Measurements from ENCODE around the gene PGLYRP3. TPM values are rescaled to one million over a fixed set of nuclear protein-coding genes. Genes with fewer than 3 reads are reported as not detected.

The PGLYRP3 gene
- total and polyA plus RNA-seq, 9 of the 15 experiments (the other 6 are each of a cell fraction or from before 2014, with no cell fraction given), result not detected

- no peaks in the 10 kb centered on the region for H3K36me3 ChIP-seq (ENCODE audit: control insufficient read depth, insufficient read depth, low read length)
- ATAC-seq, result peak; percentile 85
- DNase-seq (ENCODE audit: extremely low read depth in 1 of 4, low spot score in 3 of 4), result peak; percentile 33 to 48 (median 39)
- H3K4me2 ChIP-seq (ENCODE audit: insufficient read depth, low read length), result no peak overlapping the region
- no TSS peak for BruUV-seq (replicated peaks)
- ChIA-PET CTCF (ENCODE audit: low intra/inter-chr PET ratio) (interaction anchor here (0.6 kb wide), 1 partner anchor 302 kb away, joined by 4 read pairs; no protein-coding TSS in a partner anchor), POLR2A (no interaction called here)
- intact Hi-C loops (cut with micrococcal nuclease) (no loop called here), in situ Hi-C loops (cut with MboI) (no loop called here)
- H3K4me3 ChIP-seq, result no peak overlapping the region
- H3K27ac ChIP-seq (ENCODE audit: extremely low read depth, low read depth, low read length), result no peak overlapping the region
- peaks cover 0 to 3% of the 10 kb centered on the region in 2 experiments; a peak in 2 of 5 replicates for H3K27me3 ChIP-seq (ENCODE audit: control insufficient read depth in 2 of 2, insufficient read depth in 2 of 2, low read length in 2 of 2)
- no peaks in the 10 kb centered on the region for H3K4me1 ChIP-seq (replicated peaks in 1 of 2; ENCODE audit: control insufficient read depth in 2 of 2, insufficient read depth in 2 of 2, low read length in 2 of 2)
- no peaks in the 10 kb centered on the region for H4K20me1 ChIP-seq (replicated peaks; ENCODE audit: control insufficient read depth, insufficient read depth, low read length)
- no peaks in the 10 kb centered on the region for H3K79me2 ChIP-seq (ENCODE audit: control insufficient read depth, insufficient read depth, low read length)
- no peaks in the 10 kb centered on the region for H3K9me1 ChIP-seq (ENCODE audit: control insufficient read depth, insufficient read depth, low read length)
- no peak overlapping the region for H3K9ac ChIP-seq (ENCODE audit: insufficient read depth in 1 of 2, low read depth in 2 of 2, low read length in 2 of 2)
- H2AFZ ChIP-seq (ENCODE audit: low read depth, low read length), result no peak overlapping the region
- H3K9me3 ChIP-seq (replicated peaks; ENCODE audit: control insufficient read depth, insufficient read depth, low read depth, low read length), result no peaks in the 10 kb centered on the region
- 0% methylated on average over 2 of the region's 2 CpGs for WGBS (ENCODE audit: insufficient coverage, low coverage, missing lambda C conversion rate)
- peak; percentile 75 for FAIRE-seq
- TF ChIP-seq REST (IDR thresholded peaks at IDR 0.05; ENCODE audit: borderline replicate concordance), result peak; percentile 25; the same call in 1 of the 2 replicates
- TF ChIP-seq REST (CRISPR knock-in tag; IDR thresholded peaks at IDR 0.05; ENCODE audit: low read depth), result no peak
- no peak for TF ChIP-seq ZNF398 (CRISPR knock-in tag; IDR thresholded peaks at IDR 0.05)
- no peak for TF ChIP-seq ZNF217 (CRISPR knock-in tag; IDR thresholded peaks at IDR 0.05)
- no peak for TF ChIP-seq CEBPG (CRISPR knock-in tag; IDR thresholded peaks at IDR 0.05)
- TF ChIP-seq CEBPG (tag; conservative IDR thresholded peaks at IDR 0.05 in 1 of 2, IDR thresholded peaks at IDR 0.05 in 1 of 2), result no peak
- no peak for TF ChIP-seq CXXC5 (CRISPR knock-in tag; IDR thresholded peaks at IDR 0.05)
- no peak for TF ChIP-seq NFIC (IDR thresholded peaks at IDR 0.05)
- TF ChIP-seq YBX1 (IDR thresholded peaks at IDR 0.05), result no peak
- TF ChIP-seq USF2 (CRISPR knock-in tag; IDR thresholded peaks at IDR 0.05), result 0 out of 2 replicates have a peak, but pooled peaks have one; percentile 23
- TF ChIP-seq RFX5 (IDR thresholded peaks at IDR 0.05; ENCODE audit: low read depth, low read length), result no peak
- 0 out of 2 replicates have a peak, but pooled peaks have one; percentile 43 for TF ChIP-seq SMC3 (conservative IDR thresholded peaks at IDR 0.05; ENCODE audit: insufficient read depth, low read depth, low read length)
Measured at GRCh38 chr1:153277852-153278251, 34.9 kb downstream of the PGLYRP3 start.

Measured in K562 (cell line).